Erythroblast (primary cell): ENCODE measurements around the gene RALGDS.

Experiments used
- GATA1 ChIP-seq: IDR thresholded peaks from 2 replicates; pipeline ENCODE4 v1.6.1; 2011; ENCODE audit warnings: low read depth, mild to moderate bottlenecking, control low read depth, low read length, moderate library complexity
- POLR2A ChIP-seq: IDR thresholded peaks from 2 replicates; pipeline ENCODE4 v1.6.1; 2011; ENCODE audit warnings: mild to moderate bottlenecking, low read length

DNA sequence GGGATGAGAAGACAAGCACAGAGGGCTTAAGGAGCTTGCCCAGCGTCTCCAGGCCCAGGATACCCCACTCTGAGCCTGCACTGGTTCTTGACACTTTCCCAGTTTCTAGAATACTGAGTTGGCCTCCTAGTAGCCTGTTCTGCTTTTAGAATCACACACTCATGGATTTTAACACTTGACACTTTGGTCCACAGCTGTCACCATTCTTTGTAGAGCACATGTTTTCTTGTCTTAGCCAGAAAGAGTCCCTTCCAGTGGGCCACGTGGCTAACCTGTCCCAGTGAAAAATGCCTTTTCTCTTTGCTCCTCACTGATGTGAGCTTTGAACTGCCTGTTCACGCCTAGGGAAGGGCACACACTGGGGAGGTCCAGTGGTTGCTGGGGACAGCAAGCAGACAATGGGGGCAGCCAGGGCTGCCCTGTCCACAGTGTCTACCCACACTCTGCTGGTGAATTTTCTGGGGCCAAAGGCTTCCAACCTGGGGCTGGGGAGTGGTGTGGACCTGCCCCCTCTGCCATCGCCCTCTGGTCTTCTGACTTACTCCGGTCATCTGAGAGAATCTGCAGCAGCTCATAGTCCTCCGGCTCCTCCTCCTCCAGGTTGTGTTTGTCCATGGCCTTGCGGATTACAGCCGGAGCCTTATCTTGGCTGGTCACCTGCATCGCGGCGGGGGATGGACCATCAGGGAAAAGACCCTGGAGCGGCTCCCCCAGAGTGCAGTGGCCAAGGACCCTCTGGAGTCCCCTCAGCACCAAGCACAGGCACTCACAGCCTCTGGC, 21.1 kb downstream of the RALGDS start:
- TF ChIP-seq POLR2A (no peak), GATA1 (no peak)
